ENCODE data around the gene MBTD1.
A peak's percentile ranks its signal among the peaks of the same experiment; 100 is the strongest.
"Not testable (repeated sequence)": the region's sequence is repeated elsewhere in the genome, so short reads cannot be mapped to it uniquely, and the experiment has no call there.

MBTD1 gene

DNA sequence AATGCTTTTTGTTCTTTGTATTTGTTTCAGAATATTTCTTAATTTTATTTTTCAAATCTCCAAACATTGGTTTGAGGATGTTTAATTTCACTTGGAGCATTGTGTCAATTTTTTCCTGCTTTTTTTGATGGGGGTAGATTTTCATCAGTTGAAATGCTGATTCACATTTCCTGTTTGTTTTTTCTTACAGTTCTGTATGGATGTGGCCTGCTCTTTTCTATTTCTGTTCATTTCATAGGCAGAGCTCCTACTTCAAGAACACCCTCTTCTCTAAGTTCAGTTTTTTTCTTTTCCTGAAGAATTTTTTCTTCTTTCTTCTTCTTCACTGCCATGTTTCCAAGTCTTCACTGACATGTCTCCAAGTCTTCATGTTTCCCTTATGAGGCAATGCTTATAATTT, 8.8 kb downstream of the MBTD1 start:
- no peak for DNase-seq

- no peak for DNase-seq
Observed at GRCh38 chr17:51250314-51250840, 9.5 kb downstream of the MBTD1 start.

GRCh38 chr17:51245535-51245934, 14.3 kb downstream of the MBTD1 start:
- DNase-seq = no peak

- DNase-seq = no peak
Observed at GRCh38 chr17:51244041-51244440, 15.8 kb downstream of the MBTD1 start.

DNA sequence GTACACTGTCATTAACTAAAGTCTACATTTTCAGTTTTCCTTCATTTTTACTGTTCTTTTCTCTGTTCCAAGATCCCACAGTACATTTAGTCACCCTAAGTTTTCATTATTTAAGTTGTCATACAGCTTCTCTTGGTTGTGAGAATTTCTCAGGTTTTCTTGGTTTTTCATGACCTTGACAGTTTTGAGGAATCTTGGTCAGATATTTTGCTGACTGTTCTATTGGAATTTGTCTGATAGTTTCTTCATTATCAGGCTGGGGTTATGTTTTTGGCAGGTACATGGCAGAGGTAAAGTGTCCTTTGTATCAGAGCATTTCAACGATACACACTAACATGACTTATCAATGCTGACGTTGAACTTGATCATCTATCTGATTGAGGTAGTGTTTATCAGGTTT, 19.6 kb downstream of the MBTD1 start:
- no peak for DNase-seq

DNA sequence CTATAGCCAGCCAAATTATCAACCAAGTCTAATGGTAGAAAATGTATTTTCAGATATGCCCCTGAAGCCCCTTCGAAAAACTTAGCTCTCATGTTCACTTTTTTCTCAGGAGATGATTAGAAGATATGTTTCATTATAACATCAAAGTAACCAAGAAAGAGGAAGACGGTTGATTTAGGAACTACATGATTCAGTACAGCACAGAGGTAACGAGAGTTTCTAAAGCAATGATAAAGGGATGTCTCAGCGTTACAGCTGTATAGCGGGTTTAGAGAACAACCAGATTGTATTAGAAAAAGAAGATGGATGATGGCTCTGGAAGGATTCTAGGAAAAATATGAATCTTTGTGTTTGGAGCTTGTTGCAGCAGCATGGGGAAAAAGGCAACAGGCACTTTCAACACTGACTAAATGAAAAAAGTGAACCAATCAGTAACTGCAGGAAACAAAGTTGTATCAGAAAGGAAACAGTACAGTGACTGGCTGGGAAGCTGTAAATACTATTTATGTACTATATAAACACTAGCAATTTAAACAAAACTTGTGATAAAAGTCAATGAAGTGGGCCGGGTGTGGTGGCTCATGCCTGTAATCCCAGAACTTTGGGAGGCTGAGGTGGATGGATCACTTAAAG, 21.5 kb downstream of the MBTD1 start:
- peak; percentile 47 for DNase-seq

DNA sequence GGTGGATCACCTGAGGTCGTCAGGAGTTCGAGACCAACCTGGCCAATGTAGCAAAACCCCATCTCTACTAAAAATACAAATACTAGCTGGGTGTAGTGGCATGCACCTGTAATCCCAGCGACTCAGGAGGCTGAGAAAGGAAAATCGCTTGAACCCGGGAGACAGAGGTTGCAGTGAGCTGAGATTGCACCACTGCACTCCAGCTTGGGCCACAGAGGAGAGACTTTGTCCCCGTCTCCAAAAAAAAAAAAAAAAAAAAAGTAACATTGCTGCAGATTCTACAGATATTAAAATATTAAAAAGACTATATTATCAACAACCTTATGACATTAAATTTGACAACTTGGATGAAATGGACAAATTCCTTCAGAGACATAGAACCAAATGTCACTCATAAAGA, 25.7 kb downstream of the MBTD1 start:
- no peak for DNase-seq

- no peak for DNase-seq
Observed at GRCh38 chr17:51231999-51232398, 27.9 kb downstream of the MBTD1 start.

- DNase-seq = no peak
Observed at GRCh38 chr17:51230306-51230705, 29.5 kb downstream of the MBTD1 start.

DNA sequence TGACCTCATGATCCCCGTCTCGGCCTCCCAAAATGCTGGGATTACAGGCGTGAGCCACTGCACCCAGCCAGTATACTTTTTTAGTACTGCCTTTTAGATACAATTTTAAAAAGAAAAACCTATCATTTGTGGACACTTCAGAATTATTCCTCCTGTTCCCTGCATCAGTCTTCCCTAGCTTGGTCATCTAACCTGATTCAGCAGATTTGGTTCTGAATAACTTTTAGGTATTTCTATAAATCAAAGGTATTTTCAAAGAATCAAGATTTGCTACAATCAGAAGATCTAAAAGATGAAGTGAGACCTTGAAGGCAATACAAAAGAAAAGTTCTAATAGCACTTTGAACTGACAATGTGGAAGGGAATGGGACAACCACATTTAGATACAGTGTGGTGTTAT, 30.0 kb downstream of the MBTD1 start:
- no peak for DNase-seq

- DNase-seq = peak; percentile 18
Observed at GRCh38 chr17:51228161-51228560, 31.7 kb downstream of the MBTD1 start.

DNA sequence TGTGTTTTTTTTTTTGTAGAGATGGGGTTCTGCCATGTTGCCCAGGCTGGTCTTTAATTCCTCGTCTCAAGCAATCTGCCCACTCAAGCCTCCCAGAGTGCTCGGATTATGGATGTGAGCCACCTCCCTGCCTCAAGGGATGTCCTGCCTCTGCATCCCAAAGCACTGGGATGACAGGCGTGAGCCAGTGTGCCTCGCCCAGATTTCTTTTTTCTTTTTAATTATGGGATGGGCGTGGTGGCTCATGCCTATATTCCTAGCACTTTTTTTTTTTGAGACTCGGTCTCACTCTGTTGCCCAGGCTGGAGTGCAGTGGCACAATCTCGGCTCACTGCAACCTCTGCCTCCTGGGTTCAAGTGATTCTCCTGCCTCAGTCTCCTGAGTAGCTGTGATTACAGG, 34.3 kb downstream of the MBTD1 start:
- not testable (repeated sequence) for DNase-seq

DNA sequence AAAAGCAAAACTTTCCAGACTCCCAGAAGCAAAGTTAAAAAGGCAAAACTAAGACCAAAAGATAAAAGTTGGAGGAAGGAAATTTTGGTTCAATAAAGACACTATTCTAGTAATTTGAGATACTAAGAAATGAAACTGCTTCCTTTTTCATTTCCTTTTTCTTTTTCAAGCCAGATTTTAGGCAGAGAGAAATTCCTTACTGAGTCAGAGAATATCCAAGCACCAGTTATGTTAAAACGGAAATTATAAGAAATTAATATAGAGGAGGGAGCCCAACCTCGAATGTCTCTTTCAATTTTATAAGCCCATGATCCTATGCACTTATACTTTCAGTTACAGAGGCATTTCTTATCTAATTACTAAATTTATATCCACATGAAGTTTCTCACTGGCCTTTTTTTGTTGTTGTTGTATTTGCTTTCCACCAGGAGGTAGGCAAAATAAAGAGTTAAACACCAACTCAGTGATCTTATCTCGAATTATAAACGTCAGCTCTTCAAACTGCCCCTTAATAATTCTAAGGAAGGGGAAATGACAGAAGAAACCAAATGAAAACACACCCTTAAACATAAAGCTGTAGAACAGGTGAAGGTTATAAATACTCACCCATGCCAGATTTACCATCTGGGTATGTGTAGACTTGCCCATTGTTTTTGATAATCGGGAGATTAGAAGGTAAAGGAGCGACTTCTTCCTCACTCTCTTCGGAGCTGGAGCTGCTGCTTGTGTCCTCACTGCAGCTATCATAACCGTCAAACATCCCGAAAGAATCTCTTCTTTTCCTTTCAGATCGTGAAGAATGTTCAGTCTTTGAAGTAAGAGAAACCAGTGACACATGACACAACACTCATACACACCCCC, 35.2 kb downstream of the MBTD1 start:
- DNase-seq = peak; percentile 24

DNA sequence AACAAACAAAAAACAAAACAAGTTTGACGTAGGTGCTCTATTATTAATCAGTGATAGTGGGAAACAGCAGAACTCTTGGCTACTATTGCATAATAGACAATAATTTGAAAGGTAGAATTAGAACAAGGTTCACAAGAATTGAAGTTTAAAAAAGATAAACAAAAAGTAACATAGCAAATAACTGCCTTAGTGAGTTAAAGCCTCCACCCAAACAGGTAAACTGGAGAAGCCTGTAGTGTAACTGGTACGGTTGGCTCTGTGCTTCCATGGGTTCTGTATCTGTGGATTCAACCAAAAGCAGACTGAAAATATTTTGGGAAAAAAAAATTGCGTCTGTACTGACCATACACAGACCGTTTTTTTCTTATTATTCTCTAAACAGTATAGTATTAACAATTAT, 38.5 kb downstream of the MBTD1 start:
- DNase-seq = no peak

- DNase-seq = no peak
Observed at GRCh38 chr17:51217946-51218345, 41.9 kb downstream of the MBTD1 start.

DNA sequence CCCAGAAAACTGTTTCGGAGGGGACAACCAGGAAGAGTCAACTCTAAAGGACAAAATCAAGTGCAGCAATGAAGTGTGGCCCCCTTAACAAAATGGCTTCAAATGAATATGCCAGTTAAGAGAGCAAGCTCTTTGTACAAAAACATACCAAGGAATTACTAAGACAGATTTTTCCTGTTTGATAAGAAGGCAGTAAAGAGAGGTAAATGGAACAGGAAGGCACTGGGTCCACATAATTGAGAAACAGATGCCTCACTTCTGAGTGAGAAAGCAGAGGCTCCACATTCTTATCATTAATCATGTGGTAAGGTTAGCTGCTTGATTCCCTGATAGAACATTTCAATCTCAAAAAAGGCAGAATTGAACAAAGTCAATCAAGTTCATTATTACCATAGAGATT, 44.9 kb downstream of the MBTD1 start:
- DNase-seq = no peak

DNA sequence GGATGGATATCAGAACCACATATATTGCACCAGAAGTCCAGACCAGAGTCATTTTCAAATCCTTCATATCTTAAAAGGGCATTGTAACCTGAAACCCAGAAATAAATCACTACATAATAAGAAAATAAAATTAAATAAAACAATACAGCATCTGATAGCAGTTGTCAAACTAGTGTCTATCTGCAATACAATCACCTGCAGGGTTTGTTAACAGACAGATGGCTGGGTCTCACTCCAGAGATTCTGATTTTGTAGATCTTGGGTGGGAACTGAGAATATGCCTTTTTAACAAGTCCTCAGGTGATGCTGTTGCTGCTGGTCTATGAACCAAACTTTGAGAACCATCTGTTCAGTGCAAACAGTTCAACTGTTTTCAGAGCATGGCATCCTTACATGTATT, 56.0 kb downstream of the MBTD1 start:
- DNase-seq = no peak

DNA sequence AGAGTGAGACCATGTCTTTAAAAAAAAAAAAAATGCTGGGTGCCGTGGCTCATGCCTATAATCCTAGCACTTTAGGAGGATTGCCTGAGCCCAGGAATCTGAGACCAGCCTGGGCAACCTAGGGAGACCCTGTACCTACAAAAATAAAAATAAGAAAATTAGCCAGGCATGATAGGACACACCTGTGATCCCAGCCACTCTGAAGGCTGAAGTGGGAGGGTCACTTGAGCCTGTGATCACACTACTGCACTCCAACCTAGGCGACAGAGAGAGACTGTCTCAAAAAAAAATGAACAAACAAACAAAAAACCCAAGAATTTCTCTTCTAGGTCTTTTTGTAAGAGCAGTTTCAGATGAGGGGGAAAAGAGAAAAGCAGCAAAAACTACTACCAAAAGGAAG, 59.0 kb downstream of the MBTD1 start:
- DNase-seq = no peak

DNA sequence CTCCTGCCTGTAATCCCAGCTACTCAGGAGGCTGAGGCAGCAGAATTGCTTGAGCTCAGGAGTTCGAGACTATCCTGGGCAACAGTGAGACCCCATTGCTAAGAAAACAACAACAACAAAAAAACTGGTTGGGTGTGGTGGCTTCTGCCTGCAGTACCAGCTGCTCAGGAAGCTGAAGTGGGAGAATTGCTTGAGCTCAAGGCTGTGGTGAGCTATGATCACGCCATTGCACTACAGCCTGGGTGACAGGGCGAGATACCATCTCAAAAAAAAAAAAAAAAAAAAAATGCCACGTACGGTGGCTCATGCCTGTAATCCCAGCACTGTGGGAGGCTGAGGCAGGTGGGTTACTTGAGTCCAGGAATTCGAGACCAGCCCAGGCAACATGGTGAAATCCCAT, 59.6 kb downstream of the MBTD1 start:
- DNase-seq = peak; percentile 59

GRCh38 chr17:51197754-51198153, 62.1 kb downstream of the MBTD1 start:
- DNase-seq = no peak

GRCh38 chr17:51191895-51192294, 68.0 kb downstream of the MBTD1 start:
- no peak for DNase-seq

- no peak for DNase-seq
Observed at GRCh38 chr17:51189628-51190027, 70.2 kb downstream of the MBTD1 start.

GRCh38 chr17:51189162-51189561, 70.7 kb downstream of the MBTD1 start:
- no peak for DNase-seq

- DNase-seq = no peak
Observed at GRCh38 chr17:51188271-51188833, 71.5 kb downstream of the MBTD1 start.
